Parathyroid adenoma (tissue), 2 donors: ENCODE data around the gene SOX13.

Experiments
- H2AFZ ChIP-seq: fragments of 300-600 bp; sonication (generic); one replicate; pipeline ENCODE4 v1.7.0; 2017; ENCODE audit warnings: antibody characterized with exemption, mild to moderate bottlenecking
- H3K27ac ChIP-seq: fragments of 300-600 bp; sonication (generic); one replicate; pipeline ENCODE4 v1.7.0; 2017
- H3K27me3 ChIP-seq: fragments of 300-600 bp; sonication (generic); one replicate; pipeline ENCODE4 v1.7.0; 2017; ENCODE audit warnings: low read length; ENCODE audit not compliant: control insufficient read depth, insufficient read depth
- H3K36me3 ChIP-seq: fragments of 300-600 bp; sonication (generic); one replicate; pipeline ENCODE4 v1.7.0; 2017; ENCODE audit warnings: low read length; ENCODE audit not compliant: control insufficient read depth, insufficient read depth
- H3K4me1 ChIP-seq: fragments of 300-600 bp; sonication (generic); one replicate; pipeline ENCODE4 v1.7.0; 2017; ENCODE audit warnings: control low read depth
- H3K4me2 ChIP-seq: fragments of 300-600 bp; sonication (generic); one replicate; pipeline ENCODE4 v1.7.0; 2017; ENCODE audit warnings: low read length
- H3K4me3 ChIP-seq: fragments of 300-600 bp; sonication (generic); one replicate; pipeline ENCODE4 v1.7.0; 2017; ENCODE audit warnings: low read depth, low read length
- H3K79me2 ChIP-seq: fragments of 300-600 bp; sonication (generic); one replicate; pipeline ENCODE4 v1.7.0; 2017; ENCODE audit warnings: control low read depth
- H3K9ac ChIP-seq: fragments of 300-600 bp; sonication (generic); one replicate; pipeline ENCODE4 v1.7.0; 2017; ENCODE audit warnings: mild to moderate bottlenecking
- H3K9me3 ChIP-seq: fragments of 300-600 bp; sonication (generic); one replicate; pipeline ENCODE4 v1.7.0; 2017; ENCODE audit warnings: low read length; ENCODE audit not compliant: control insufficient read depth
- TF ChIP-seq, protein P1 (sequence below): fragments of 300-600 bp; sonication (generic); IDR thresholded peaks from one replicate; pipeline ENCODE4 v1.7.0; 2017; ENCODE audit warnings: antibody characterized with exemption, mild to moderate bottlenecking
- donor health status: primary hyperparathyroidism.

SOX13 gene

DNA sequence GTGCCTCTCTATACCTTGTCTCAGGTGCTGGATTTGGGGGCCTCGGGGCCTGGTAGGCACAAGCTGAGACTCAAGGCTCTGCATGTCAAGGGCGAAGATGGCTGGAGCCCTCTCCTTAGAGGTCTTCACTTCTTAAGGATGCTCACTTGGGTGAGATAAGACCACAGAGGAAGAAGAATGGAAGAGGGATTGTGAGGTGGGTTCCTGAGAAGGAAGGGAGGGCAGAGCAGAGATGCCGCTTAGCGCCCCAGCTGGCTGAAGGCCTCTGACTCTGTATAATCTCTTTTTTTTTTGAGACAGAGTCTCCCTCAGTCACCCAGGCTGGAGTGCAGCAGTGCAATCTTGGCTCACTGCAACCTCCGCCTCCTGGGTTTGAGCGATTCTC, 32.2 kb downstream of the SOX13 start:
- TF ChIP-seq, protein P1, sequence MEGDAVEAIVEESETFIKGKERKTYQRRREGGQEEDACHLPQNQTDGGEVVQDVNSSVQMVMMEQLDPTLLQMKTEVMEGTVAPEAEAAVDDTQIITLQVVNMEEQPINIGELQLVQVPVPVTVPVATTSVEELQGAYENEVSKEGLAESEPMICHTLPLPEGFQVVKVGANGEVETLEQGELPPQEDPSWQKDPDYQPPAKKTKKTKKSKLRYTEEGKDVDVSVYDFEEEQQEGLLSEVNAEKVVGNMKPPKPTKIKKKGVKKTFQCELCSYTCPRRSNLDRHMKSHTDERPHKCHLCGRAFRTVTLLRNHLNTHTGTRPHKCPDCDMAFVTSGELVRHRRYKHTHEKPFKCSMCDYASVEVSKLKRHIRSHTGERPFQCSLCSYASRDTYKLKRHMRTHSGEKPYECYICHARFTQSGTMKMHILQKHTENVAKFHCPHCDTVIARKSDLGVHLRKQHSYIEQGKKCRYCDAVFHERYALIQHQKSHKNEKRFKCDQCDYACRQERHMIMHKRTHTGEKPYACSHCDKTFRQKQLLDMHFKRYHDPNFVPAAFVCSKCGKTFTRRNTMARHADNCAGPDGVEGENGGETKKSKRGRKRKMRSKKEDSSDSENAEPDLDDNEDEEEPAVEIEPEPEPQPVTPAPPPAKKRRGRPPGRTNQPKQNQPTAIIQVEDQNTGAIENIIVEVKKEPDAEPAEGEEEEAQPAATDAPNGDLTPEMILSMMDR, result no peak
- Histone ChIP-seq H3K27ac (peak overlapping the region; percentile 66), H3K4me1 (peaks cover 30% of the 10 kb centered on the region), H3K79me2 (peaks cover 29% of the 10 kb centered on the region), H3K9ac (no peak overlapping the region), H2AFZ (no peak overlapping the region), H3K9me3 (no peaks in the 10 kb centered on the region), H3K4me2 (no peak overlapping the region), H3K27me3 (no peaks in the 10 kb centered on the region), H3K4me3 (no peak overlapping the region), H3K36me3 (no peaks in the 10 kb centered on the region)

DNA sequence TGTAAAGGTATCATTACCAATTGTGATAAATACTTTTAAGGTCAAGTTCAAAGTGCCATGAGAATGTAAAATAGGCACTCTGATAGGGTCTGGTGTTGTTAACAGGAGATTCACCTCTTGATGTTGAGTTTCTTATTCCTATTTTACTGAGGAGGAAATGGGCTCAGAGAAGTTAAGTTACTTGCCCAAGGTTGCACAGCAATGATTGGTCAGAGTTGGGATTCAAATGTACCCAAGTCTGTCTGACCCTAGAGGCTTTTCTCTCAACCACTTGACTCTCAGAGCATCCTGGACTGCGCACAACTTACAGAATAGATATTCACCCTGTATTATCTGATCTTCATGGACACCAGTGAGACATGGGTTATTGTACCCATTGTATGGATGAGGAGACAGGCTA, 33.9 kb downstream of the SOX13 start:
- no peak overlapping the region for H2AFZ ChIP-seq
- peaks cover 20% of the 10 kb centered on the region for H3K79me2 ChIP-seq
- no peaks in the 10 kb centered on the region for H3K9me3 ChIP-seq
- H3K4me1 ChIP-seq, result peaks cover 35% of the 10 kb centered on the region
- no peak overlapping the region for H3K4me2 ChIP-seq
- H3K27ac ChIP-seq, result no peak overlapping the region
- H3K9ac ChIP-seq, result no peak overlapping the region
- TF ChIP-seq, protein P1, result no peak
- no peaks in the 10 kb centered on the region for H3K36me3 ChIP-seq
- no peak overlapping the region for H3K4me3 ChIP-seq
- no peaks in the 10 kb centered on the region for H3K27me3 ChIP-seq

DNA sequence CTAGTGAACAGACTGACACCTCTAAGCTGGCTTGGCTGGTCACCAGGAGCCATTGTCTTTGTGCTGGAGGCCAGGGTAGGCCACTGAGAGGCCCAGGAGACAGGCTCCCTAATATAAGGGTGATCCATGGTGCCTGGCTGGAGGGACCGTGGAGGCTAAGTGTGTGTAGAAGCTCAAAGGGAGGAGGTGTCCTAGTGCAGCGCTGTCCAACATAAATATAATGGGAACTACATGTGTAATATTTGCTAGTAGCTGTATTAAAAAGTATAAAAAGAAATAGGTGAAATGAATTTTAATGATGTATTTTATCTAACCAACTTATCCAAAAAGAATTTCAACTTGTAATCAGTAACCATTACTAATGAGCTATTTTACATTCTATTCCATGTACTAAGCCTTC, 35.0 kb downstream of the SOX13 start:
- TF ChIP-seq, protein P1, result no peak
- peaks cover 22% of the 10 kb centered on the region for H3K79me2 ChIP-seq
- H3K36me3 ChIP-seq, result no peaks in the 10 kb centered on the region
- no peaks in the 10 kb centered on the region for H3K9me3 ChIP-seq
- no peak overlapping the region for H3K4me3 ChIP-seq
- no peaks in the 10 kb centered on the region for H3K27me3 ChIP-seq
- peaks cover 30% of the 10 kb centered on the region for H3K4me1 ChIP-seq
- no peak overlapping the region for H3K4me2 ChIP-seq
- H2AFZ ChIP-seq, result no peak overlapping the region
- peak overlapping the region; percentile 73 for H3K27ac ChIP-seq
- no peak overlapping the region for H3K9ac ChIP-seq

DNA sequence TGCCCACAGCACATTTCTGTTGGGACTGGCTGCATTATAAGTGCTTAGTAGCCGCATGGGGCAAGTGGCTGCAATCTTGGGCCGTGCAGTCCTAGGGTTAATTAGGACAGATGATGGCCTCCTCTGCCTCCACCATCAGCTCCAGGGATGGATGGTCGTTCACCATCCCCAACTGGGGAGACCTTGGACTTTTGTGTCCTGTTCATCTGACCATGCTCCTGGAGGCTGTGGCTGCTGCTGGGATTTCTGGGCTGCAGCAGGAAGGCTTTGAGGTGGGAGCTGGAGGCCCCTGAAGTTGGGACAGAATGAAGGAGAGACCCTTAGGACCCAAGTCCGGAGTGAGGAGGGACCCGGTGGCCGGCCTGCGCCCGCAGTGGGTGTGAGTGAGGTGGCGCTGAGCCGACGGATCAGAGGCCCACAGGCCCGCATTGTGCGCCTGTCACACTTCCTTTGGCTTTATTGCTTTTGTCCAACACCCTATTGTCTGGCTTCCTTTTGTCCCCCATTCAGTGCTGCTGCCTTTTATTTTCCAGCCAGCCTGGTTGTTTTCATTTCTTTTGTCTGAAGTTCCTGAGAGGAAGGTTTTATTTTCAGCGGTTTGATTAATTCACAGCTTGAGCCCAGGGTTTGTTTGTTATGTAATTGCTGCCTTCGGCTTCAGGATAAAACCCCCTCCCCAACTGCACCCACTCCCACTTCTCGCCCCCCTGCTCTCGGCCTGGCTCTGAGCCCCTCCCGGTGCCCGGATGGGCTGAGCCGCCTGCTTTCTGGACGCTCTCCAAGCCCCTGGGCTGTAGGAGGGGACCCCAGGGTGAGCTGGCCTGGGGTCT, 35.6 kb downstream of the SOX13 start:
- Histone ChIP-seq H3K4me2 (no peak overlapping the region), H3K9me3 (no peaks in the 10 kb centered on the region), H2AFZ (no peak overlapping the region), H3K4me3 (no peak overlapping the region), H3K27ac (peak overlapping the region; percentile 73), H3K9ac (no peak overlapping the region), H3K27me3 (no peaks in the 10 kb centered on the region), H3K79me2 (peaks cover 24% of the 10 kb centered on the region), H3K4me1 (peaks cover 32% of the 10 kb centered on the region), H3K36me3 (no peaks in the 10 kb centered on the region)
- TF ChIP-seq, protein P1, result no peak
